MM.1S (cell line): ENCODE results near the gene TRIM39.

Experiments
- CTCF ChIP-seq: fragments of 300-600 bp; sonication (generic); IDR thresholded peaks from 2 replicates; pipeline ENCODE4 v1.5.1; 2016; ENCODE audit warnings: antibody characterized with exemption, low read length, mixed read lengths
- EZH2 ChIP-seq: fragments of 300-600 bp; sonication (generic); optimal IDR thresholded peaks from 2 replicates; pipeline ENCODE3; 2017; ENCODE audit warnings: low read depth, mild to moderate bottlenecking, antibody characterized with exemption, low read length, mixed read lengths
- EZH2phosphoT487 ChIP-seq: fragments of 300-600 bp; sonication (generic); IDR thresholded peaks from 2 replicates; pipeline ENCODE4 v1.6.1; 2018; ENCODE audit warnings: antibody characterized with exemption, low read length

- TF ChIP-seq EZH2phosphoT487 (no peak), CTCF (no peak), EZH2 (no peak)
Observed at GRCh38 chr6:30356536-30356935, 29.8 kb downstream of the TRIM39 start.
